HG03469 (cell line): ENCODE results near the gene PDE4D.

Experiments used
- ATAC-seq: cut with Tn5 transposase; IDR thresholded peaks from one replicate; pipeline ENCODE4 v1.9.1; 2021; ENCODE audit warnings: mild to moderate bottlenecking, moderate library complexity, moderate number of reproducible peaks; ENCODE audit not compliant: unreplicated experiment

PDE4D gene

DNA sequence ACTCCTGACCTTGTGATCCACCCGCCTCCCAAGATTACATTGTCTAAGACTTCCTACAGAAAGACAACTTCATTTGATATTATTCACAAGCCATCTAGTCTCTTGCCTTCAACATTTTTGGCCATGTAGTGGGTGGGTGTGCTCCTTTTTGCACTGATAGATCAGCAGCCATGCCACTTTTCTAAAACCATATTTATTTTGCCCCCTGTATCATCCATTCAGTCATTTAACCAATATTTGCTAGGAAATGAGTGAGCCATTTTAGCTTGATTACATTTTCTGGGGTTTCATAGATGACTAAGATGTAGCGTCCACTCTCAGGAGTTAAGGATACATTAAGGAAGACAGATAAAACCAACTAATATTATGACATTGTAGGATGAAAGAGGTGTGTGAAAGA lies 755.0 kb downstream of the PDE4D start:
- ATAC-seq: no peak

DNA sequence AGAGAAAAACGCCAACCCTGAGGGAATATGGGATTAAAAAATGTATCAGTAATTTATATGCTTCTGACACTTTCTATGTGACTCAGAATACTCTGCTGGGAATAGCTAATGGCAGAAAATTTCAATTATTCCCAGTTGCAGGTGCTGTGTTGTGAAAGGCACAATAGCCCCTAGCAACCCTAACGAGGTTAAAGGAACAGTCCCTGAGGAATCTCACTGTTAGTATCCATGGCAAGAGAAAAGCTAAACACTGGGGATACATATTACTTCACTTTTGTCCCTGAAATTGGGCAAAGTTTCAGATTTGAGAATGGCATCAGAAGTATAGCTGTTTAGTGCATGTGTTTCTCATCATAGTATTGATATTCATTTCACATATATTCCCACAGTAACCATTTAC lies 755.7 kb downstream of the PDE4D start:
- no peak for ATAC-seq

DNA sequence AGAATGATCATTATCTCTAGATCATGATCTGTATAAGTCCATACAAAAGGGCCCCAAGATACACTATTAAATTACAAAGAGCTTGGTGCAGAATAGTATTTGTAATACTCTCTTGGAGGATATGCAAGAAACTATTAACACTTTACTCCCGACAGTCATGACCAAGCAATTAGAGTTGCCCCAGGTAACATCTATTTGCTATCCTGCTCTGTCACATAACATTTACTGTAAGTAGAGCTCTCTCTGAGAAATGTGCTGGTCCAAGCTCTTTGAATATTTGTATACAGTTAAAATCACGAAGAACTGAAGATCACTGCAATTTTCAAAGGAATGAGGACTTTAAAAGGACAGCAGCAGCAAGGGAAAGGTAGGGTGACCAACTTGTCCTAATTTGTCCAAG lies 757.0 kb downstream of the PDE4D start:
- ATAC-seq: no peak

DNA sequence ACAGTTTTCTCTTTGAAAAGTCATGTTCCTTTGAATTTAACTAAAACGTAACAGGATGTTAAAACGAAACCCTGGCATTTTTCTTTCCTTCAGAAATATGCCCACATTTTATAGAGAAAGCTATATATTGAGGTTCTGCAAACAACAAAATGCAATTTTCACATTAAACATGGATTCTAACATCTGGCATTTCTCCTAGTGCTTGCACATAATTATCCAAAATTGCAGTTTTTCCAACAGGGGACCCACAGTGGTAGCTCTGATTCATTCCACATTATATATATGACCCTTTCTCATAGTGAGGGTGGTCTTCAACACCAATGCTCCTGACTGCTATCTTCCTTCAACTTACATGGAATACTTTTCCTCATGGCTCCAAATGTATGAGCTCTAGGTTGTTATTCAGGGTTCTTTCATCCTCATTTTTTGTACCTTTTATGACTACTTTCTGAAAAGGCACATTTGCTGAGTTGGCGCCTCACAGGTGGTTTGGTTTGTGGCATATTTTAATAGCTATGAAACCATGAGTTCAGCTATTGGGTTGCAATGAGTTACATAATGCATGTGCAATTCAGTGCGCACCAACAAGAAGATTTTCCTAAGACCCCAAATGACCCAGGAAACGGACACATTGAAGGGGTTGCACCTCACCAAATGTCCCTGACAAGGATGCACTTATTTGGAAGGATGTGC lies 758.9 kb downstream of the PDE4D start:
- no peak for ATAC-seq

DNA sequence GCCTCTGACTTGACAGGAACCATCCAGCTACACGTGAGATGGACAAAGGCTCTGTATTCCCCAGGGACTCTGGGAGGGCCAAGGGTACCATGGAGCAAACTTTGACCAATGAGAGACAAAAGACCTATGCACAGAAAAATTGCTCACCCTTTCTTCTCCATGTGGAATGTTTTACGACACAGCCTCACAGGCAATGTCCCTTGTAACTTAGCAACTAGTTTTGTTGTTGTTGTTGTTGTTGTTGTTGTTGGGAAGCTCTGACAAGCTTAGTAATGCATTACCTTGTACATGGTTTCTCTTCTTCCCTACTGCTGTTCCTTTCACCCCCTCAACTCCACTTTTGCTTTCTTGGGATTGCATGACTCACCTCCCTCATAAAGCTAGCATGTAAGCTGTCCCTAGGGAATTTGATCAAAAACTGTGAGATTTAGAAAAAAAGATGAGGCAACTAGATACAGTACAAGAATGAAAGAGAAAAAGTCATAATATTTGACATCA lies 759.7 kb downstream of the PDE4D start:
- no peak for ATAC-seq

DNA sequence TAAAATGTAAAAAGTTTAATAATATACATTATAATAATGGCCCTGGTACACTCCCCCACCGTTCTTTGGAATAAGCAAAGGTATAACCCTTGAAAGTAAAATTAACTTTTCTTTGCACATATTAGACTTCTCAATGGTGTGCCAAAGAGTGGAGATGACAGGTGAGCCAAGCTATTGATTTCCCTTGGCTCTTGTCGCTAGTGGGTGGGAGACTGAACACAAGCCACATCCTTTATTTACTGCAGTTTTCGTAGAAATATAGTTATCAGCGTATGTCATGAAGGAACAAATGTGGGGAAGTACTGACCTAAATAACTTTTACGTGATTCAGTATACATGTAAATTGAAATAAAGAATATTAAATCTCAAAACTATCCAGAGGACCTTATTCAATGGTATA lies 761.4 kb downstream of the PDE4D start:
- no peak for ATAC-seq

DNA sequence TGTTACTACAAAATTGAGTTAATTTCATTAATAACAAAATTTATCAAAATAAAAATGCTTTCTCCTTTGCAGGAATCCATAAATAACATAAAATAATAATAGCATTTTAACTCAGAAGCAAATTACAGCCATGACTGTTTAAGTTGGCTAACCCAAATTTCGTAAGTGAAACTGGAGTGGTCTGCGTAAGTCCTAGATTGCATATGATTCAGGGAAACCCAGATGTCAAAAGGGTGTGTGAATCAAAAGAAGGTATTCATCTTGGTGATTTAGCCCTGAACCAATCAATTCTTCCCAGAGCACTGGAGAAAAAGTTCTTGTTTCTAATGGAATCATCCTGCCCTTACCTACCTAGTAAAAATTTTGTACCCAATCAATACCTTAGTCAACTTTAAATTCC lies 763.1 kb downstream of the PDE4D start:
- no peak for ATAC-seq

DNA sequence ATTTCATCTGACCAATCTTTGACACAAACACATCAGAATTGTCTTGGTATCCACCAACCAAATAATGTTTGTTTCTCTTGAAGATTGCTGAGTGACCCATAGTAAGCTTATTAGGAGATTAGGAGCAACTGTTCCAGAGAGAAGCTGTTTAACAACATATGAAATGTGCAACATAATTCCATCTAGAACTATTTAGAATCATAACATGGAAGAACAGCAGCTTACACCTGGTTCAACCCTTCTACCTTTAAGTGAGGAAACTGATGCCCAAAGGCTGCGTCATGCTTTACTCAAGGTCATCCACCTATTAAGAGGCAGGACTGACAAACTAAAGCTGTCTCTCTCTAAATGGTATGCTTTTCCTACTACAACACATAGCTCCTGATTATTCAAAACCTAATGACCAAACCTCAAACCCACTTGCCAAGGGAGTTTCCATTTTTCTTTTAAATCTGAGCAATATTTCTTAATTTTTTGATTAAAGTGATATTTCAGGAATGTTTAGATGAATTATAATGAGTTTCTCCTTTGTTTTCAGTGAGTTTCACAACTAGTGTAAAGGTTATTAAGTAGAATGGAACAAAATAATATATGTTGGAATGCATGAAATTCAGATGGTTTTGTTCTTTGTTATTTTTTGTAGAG lies 764.8 kb downstream of the PDE4D start:
- no peak for ATAC-seq

DNA sequence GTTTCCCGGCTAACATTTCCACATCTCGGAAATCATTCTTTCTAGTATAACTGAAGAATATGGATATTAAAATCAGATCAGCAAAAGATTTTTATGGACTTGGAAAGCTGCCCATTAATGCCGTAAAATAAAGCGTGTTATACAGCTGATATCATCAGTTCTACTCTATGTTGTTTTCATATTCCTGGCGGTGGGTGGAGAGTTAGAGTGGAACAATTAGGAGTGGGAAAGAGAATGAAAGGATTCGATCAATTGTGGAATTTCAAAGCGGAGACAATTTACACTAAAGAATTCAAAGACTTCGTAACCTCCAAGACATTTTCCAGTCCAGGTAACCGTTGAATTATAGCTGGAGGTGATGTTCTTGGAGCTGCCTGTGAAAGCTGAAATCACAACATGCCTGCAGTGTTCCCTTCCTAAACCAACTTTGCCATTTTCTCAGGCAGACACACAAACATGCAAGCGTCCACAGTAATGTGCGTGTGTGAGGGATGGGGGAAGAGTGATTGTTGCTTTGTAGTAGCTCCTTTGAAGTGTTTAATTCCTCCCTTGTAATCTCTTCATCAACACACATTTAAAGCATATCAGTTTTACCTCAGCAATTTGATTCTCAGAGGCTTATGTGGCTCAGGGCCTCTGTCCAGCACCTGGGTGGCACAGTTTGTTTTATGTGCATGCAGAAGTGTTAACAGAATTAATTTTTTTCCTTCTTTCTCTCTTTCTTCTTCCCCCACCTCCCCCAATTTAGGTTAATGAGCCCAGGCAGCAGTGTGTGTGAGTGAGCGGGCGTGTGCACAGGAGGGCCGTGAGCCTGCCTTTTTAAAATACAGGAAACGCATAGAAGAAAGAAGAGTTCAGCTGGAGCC lies 766.6 kb downstream of the PDE4D start:
- no peak for ATAC-seq

DNA sequence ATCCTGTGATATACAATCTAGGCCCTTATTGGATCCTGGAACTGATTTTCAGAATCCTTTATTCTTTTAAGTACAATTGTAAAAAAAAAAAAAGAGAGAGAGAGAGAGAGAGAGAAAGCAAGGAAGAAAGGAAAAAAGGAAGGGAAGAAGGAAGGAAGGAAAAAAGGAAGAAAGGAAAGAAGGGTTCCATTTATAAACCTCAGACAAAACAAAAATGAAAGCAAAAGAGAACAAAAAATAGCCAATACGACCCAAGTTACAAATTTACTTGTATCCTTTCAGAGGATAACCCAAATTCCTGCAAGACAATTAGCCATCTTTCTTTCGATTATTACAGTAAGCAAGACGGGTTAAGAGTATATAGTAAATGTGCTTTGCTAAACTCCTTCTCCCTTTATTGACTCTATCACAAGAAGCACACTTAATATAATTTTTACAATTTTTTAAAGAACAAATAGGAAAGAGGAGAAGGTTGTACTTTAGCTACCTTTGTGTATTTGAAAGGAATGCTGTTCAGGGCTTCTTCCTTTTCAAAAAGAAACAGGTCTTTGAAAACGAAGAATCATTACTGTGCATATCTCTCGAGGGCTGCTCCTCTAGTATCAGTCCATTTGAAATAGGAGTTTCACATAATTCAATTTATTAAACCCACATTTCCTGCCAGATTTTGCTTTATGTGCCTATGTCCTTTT lies 767.4 kb downstream of the PDE4D start:
- ATAC-seq: no peak

DNA sequence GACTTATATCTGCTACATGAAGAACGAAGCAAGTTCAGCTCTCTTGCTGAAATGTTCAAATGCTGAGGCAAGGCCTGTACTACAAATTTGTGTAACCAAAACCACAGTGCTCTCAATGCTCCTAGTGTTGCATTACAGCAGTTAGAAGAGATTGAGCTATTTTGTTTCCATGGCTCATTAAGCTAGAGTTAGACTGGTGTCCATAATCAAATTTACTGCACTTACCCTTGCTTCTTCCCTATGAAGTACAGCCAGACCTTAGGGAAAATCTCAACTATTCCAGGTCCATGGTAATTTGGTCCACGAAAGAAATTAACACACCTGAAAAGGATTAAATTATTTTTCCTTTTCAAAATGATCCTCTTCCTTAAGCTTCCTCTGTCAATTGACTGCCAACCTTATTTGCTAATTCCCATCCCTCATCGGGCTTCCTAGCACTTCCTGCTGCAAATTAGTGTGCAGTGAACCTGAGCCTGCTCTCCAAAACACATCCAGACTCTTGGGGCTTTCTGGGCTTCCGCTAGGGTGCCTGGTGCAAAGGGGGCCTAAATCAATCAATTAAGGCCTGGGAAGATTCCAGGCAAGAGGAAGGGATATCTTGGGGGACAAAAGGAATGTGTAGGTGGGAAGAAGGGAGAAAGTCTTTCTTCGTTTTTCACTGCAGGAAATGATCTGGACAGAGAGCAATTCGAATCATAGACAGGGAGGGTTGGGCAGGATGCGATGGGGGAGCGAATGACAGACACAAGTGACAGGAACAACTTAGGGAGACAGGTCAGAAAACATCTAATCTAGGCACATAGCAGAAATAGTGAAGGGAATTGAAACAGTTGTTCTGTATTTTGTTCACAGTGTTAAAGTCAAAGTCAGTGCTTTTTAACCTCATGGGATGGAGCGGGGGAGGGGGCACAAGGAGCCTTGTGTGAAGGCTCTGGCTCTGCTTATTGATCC lies 768.2 kb downstream of the PDE4D start:
- peak; percentile 34 for ATAC-seq

DNA sequence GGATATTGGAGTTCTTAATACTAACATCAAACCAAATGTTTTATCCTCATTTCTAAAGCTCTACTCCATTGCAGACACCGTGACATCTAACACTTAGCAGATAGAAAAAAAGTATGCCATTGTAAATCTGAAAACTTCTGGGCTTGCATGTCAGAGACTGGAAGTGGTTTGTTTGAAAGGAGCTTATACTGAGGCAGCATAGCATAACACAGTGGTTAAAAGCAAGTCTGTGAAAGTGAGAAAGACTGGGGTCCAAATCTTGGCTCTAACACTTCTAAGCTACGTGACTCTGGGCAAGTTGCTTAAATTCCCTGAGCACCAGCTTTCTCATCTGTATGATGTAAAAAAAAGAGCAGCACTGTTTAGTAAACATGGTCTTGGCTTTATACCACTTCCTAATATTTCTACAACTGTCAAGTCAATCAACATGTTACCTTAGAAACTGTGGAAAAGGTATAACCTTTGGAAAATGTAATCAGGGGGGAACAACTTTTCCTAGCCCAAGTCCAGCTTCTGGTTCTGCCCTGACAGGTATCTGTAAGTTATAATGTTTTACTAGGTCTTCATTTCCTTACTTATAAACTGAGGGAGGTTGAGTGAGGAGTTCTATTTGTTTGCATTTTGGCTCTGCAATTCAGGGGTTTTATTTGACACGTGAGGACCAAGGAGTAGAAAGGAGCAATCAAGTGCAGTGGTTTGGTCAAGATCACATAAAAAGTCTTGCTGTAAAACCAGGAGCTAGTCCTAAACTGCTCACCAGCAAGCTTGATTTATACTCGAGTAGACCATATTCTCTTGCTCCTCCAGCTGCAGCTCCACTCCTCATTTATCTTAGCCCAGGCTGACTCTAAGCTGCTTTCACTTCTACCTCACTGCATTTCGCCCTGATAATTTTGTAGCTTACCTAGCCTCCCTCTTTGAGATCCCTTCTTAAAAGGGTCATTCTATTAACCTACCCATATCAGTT lies 769.6 kb downstream of the PDE4D start:
- peak; percentile 37 for ATAC-seq

DNA sequence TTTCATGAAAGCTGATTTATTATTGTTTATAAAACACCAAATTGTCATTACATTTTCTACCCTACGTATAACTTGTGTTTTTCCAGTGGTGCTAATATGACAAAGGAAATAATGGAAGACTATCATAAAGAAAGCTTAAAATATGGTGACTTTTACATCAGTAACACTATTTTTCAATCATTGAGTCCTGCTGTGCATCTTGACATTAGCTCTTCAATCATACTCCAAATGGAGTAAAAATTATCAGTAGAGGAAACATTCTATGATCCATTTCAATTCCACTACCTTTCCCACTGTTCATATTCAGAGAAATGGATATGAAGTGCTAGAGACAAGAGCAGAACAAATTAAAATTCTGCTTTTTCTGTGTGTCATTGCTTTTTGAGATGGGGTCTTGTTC lies 774.0 kb downstream of the PDE4D start:
- ATAC-seq: no peak

DNA sequence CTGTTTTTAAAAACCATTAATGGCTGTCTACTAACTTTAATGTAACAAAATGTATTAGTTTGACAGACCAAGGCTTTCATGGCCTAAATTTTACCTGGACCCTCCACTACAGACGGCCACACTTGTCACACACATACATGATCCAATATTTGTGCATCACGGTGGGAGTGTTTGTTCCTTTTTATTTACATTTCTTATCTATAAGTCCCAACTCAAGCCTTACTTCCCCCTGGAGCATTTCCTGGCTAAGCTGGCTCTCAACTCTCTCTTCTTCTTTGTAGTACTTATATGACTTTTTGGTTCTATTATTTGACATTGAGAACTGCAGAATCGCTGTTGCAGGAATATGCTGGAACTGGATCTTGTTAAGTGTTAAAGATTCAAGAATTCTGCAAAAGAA lies 776.2 kb downstream of the PDE4D start:
- ATAC-seq: no peak

DNA sequence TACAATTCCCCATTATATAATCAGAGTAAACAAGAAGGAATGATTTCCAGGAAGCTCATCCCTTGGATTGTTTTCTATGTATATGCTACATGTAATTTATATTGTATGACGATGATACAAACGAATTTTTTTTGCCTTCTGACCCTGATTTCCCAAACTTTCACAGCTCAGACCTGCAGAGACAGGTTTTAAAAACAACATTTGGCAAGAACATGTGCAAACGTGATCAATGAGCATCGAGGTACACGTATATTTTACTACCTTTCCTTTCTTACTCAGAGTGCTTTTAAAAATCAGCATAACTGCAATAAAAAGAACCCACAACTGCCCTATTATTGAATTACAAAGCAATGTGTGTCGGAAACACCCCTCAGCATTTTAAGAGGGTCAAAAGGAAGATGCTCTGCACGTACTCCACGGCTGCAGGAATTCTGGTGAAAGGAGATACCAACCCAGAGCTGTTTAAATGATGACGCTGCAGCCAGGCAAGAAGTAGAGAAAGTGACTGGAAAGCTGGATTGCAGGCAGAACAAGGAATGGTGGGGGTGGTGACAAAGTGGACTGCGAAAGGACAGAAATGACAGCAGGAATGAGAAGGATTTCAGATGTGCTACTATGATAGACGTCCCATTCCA lies 777.2 kb downstream of the PDE4D start:
- no peak for ATAC-seq

DNA sequence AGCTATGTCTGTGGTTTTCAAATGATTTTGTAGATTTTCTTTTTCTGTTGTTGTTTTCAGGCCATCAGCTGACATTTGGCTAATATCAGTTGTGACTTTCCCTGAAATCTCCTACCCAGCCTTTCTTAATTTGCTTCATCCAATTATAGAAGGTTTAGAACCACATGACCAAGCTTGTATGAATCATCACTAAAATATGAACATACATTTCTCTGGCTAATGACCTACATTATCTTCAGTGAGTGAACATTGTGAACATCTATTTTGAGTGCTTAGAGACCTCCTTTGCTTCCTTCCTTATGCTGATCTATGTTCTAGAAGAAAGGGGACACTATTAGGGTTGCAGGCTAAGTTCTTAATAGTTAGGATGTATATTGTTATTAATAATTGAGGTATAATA lies 778.2 kb downstream of the PDE4D start:
- no peak for ATAC-seq

DNA sequence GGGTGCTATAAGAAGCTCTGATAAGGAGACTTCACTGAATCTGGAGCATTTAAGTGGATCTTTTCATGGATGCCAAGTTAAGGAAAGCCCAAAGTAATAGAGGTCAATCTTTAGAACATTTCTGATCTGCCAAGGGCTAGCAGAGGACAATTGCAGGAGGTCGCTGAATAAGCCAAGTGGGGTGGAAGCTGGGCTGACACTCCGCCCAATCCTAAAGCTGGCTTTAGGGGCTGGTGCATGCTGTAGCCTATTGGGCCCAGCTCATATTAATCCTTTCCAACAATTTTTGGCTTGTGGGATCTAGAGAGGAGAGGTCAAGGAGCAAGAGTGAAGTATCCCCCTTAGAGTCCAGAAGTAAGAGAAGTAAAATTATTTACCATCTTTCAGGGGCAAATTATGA lies 784.1 kb downstream of the PDE4D start:
- ATAC-seq: no peak

DNA sequence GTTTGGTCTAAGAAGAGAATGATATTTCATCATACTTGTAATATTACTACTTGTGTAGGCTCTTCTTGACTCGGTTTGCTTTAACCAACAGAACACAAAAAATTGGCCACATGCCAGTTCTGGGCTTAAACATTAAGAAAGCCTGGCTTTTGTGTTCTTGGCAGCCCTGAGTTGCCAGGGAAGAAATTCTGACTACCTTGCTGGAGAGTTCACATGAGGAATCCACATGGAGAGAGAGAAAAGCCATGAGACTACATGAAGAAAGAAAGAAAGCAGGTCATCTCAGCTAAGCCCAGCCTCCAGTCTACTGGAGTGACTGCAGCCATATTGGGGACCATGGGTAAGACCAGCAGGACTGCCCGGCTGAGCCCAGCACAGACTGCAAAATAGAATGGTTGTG lies 785.8 kb downstream of the PDE4D start:
- no peak for ATAC-seq
